Type B pancreatic cell (in vitro differentiated cells): ENCODE results near the gene COLQ. TPM values are rescaled to one million over a fixed set of nuclear protein-coding genes. Genes with fewer than 3 reads are reported as not detected.

Experiments used
- DNase-seq: peaks from one replicate; pipeline ENCODE4 v3.0.0; 2021; ENCODE audit warnings: mixed read lengths; ENCODE audit not compliant: unreplicated experiment; ENCODE audit errors: extremely low spot score
- H3K27ac Mint-ChIP-seq: 2 replicates; pipeline ENCODE4 v1.8.0; 2021; ENCODE audit warnings: mild to moderate bottlenecking, mixed read lengths
- H3K27me3 Mint-ChIP-seq: 2 replicates; pipeline ENCODE4 v1.8.0; 2021; ENCODE audit warnings: mixed read lengths
- H3K36me3 Mint-ChIP-seq: 2 replicates; pipeline ENCODE4 v1.8.0; 2021; ENCODE audit warnings: mixed read lengths
- H3K4me1 Mint-ChIP-seq: one replicate; pipeline ENCODE4 v1.8.0; 2021; ENCODE audit warnings: mixed read lengths; ENCODE audit not compliant: unreplicated experiment
- H3K4me3 Mint-ChIP-seq: 2 replicates; pipeline ENCODE4 v1.8.0; 2021; ENCODE audit warnings: mild to moderate bottlenecking, mixed read lengths
- H3K9me3 Mint-ChIP-seq: 2 replicates; pipeline ENCODE4 v1.8.0; 2021; ENCODE audit warnings: mixed read lengths
- CTCF ChIP-seq: fragments of 200-600 bp; sonication (generic); conservative IDR thresholded peaks from 2 replicates; pipeline ENCODE4 v1.5.0; 2021; ENCODE audit warnings: antibody characterized with exemption, mild to moderate bottlenecking
- total RNA-seq: library from RNA; stranded (reverse); gene quantifications from 2 replicates; pipeline ENCODE4 v1.2.1, GENCODE V29; 2021; ENCODE audit warnings: low replicate concordance

Gene COLQ
- total RNA-seq, 1 donor from 2014 or later: 4.1 TPM

GRCh38 chr3:15520185-15520584 lies 1.3 kb downstream of the COLQ start:
- Mint-ChIP-seq H3K4me3 (no peak overlapping the region), H3K27ac (no peak overlapping the region), H3K36me3 (no peaks in the 10 kb centered on the region), H3K27me3 (no peaks in the 10 kb centered on the region), H3K9me3 (no peaks in the 10 kb centered on the region), H3K4me1 (peaks cover 14% of the 10 kb centered on the region)
- TF ChIP-seq CTCF: no peak
- DNase-seq: no peak

- no peaks in the 10 kb centered on the region for H3K9me3 Mint-ChIP-seq
- DNase-seq: no peak
- no peak for TF ChIP-seq CTCF
- no peaks in the 10 kb centered on the region for H3K36me3 Mint-ChIP-seq
- H3K4me1 Mint-ChIP-seq: peaks cover 14% of the 10 kb centered on the region
- H3K4me3 Mint-ChIP-seq: no peak overlapping the region
- H3K27me3 Mint-ChIP-seq: no peaks in the 10 kb centered on the region
- H3K27ac Mint-ChIP-seq: no peak overlapping the region
These were observed 2.4 kb downstream of the COLQ start for GRCh38 chr3:15519096-15519495.

- peaks cover 7% of the 10 kb centered on the region for H3K4me1 Mint-ChIP-seq
- no peaks in the 10 kb centered on the region for H3K36me3 Mint-ChIP-seq
- no peak for TF ChIP-seq CTCF
- no peak for DNase-seq
- no peak overlapping the region for H3K4me3 Mint-ChIP-seq
- H3K27ac Mint-ChIP-seq: no peak overlapping the region
- no peaks in the 10 kb centered on the region for H3K27me3 Mint-ChIP-seq
- no peaks in the 10 kb centered on the region for H3K9me3 Mint-ChIP-seq
These were observed 6.7 kb downstream of the COLQ start for GRCh38 chr3:15514663-15515340.

GRCh38 chr3:15513810-15514662 lies 7.5 kb downstream of the COLQ start:
- Mint-ChIP-seq H3K36me3 (no peaks in the 10 kb centered on the region), H3K27me3 (no peaks in the 10 kb centered on the region), H3K4me3 (no peak overlapping the region), H3K27ac (no peak overlapping the region), H3K9me3 (no peaks in the 10 kb centered on the region), H3K4me1 (peaks cover 7% of the 10 kb centered on the region)
- DNase-seq: no peak
- no peak for TF ChIP-seq CTCF

GRCh38 chr3:15513116-15513515 lies 8.4 kb downstream of the COLQ start:
- no peaks in the 10 kb centered on the region for H3K36me3 Mint-ChIP-seq
- no peak overlapping the region for H3K4me3 Mint-ChIP-seq
- no peak for TF ChIP-seq CTCF
- no peak for DNase-seq
- H3K4me1 Mint-ChIP-seq: peaks cover 7% of the 10 kb centered on the region
- H3K27me3 Mint-ChIP-seq: no peaks in the 10 kb centered on the region
- no peaks in the 10 kb centered on the region for H3K9me3 Mint-ChIP-seq
- no peak overlapping the region for H3K27ac Mint-ChIP-seq
